ENCODE results near the gene ZDHHC24.

The ZDHHC24 gene

GRCh38 chr11:66477263-66478201, 68.3 kb downstream of the ZDHHC24 start:
- in situ Hi-C loops (cut with HindIII; ENCODE audit: low pct_unique_long_range_greater_than_20kb, low sequenced_read_pairs), result no loop called here
- no peak for TF ChIP-seq JUND (IDR thresholded peaks at IDR 0.05; ENCODE audit: low read depth)
- no peak for DNase-seq (ENCODE audit: low read depth in 1 of 2, low spot score in 1 of 2)

GRCh38 chr11:66476841-66477251, 69.0 kb downstream of the ZDHHC24 start:
- DNase-seq (ENCODE audit: low read depth in 1 of 2, low spot score in 1 of 2), result no peak
- no peak for TF ChIP-seq JUND (IDR thresholded peaks at IDR 0.05; ENCODE audit: low read depth)
- in situ Hi-C loops (cut with HindIII; ENCODE audit: low pct_unique_long_range_greater_than_20kb, low sequenced_read_pairs), result no loop called here

DNA sequence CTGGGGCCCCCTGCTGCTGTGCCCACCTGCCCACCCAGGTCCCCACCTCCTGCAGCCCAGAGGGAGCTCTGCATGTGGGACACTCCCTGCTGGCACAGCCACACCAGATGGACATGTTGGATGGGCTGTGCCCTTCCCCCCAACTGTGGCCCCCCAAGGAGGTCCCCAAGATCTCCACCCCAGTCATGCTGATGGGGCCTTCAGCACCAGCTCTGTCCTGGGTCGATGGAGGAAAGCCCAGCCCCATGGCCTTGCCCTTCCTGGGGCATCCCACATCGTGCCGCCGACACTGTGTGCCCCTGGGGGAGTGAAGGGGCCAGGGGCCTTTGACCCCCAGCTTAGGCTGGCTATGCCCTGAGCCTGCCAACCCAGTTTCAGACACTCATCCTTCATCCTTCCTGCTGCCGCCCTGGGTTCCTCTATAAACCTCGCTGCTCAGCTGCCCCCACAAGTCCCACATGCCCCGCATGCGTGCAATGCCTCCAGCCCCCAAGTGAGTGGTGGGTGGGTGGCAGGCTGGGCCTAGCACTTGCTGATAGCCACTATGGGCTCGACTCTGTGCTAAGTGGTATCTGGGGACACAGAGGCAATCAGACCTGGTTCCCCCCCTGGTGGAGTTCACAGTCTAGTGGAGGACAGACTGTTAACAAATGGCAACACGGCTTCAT, 69.5 kb downstream of the ZDHHC24 start:
- in situ Hi-C loops (cut with HindIII; ENCODE audit: low pct_unique_long_range_greater_than_20kb, low sequenced_read_pairs), result no loop called here
- DNase-seq (ENCODE audit: low read depth in 1 of 2, low spot score in 1 of 2), result no peak

DNA sequence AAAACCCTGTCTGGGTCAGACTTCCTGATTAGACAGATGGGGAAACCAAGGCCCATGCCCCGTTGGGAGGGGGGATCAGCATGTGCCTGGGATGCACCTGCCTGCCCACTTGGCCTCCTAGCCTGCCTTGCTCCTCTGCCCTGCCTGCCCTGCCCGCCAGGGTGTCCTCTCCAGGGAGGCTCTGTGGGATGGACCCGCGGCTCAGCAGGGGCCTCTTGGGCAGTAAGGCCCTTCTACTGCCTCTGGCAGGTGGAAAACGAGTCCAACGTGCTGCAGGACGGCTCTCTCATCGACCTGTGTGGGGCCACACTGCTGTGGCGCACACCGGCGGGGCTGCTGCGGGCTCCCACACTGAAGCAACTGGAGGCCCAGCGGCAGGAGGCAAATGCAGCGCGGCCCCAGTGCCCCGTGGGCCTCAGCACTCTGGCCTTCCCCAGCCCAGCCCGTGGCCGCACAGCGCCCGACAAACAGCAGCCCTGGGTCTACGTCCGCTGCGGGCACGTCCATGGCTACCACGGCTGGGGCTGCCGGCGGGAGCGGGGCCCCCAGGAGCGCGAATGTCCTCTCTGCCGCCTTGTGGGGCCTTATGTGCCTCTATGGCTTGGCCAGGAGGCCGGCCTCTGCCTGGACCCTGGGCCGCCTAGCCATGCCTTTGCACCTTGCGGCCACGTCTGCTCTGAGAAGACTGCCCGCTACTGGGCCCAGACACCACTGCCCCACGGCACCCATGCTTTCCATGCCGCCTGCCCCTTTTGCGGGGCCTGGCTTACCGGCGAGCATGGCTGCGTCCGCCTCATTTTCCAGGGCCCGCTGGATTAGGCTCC, 70.3 kb downstream of the ZDHHC24 start:
- no peak for DNase-seq (ENCODE audit: low read depth in 1 of 2, low spot score in 1 of 2)

More for the DNA sequence above, 69.5 kb downstream of the ZDHHC24 start:
- no peak for TF ChIP-seq JUND (IDR thresholded peaks at IDR 0.05; ENCODE audit: low read depth)

GRCh38 chr11:66473608-66474515, 72.0 kb downstream of the ZDHHC24 start:
- in situ Hi-C loops (cut with HindIII; ENCODE audit: low pct_unique_long_range_greater_than_20kb, low sequenced_read_pairs), result no loop called here
- TF ChIP-seq JUND (IDR thresholded peaks at IDR 0.05; ENCODE audit: low read depth), result no peak
- no peak for DNase-seq (ENCODE audit: low read depth in 1 of 2, low spot score in 1 of 2)

More for the DNA sequence above, 70.3 kb downstream of the ZDHHC24 start:
- TF ChIP-seq JUND (IDR thresholded peaks at IDR 0.05; ENCODE audit: low read depth), result no peak
- in situ Hi-C loops (cut with HindIII; ENCODE audit: low pct_unique_long_range_greater_than_20kb, low sequenced_read_pairs), result no loop called here

DNA sequence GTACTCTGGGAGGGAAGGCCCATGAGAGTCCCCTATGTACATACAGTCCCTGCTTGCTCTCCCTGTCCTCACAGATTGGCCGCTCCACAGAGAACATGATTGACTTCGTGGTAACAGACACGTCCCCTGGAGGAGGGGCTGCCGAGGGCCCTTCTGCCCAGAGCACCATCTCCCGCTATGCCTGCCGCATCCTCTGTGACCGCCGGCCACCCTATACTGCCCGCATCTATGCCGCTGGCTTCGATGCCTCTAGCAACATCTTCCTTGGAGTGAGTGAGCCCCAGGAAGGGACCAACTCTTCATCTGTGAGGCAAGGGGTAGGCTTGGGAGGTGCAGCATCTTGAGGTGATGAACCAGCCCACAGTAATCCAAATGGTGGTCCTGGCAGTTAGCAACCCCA, 72.7 kb downstream of the ZDHHC24 start:
- no peak for TF ChIP-seq JUND (IDR thresholded peaks at IDR 0.05; ENCODE audit: low read depth)
- no peak for DNase-seq (ENCODE audit: low read depth in 1 of 2, low spot score in 1 of 2)
- in situ Hi-C loops (cut with HindIII; ENCODE audit: low pct_unique_long_range_greater_than_20kb, low sequenced_read_pairs), result no loop called here

DNA sequence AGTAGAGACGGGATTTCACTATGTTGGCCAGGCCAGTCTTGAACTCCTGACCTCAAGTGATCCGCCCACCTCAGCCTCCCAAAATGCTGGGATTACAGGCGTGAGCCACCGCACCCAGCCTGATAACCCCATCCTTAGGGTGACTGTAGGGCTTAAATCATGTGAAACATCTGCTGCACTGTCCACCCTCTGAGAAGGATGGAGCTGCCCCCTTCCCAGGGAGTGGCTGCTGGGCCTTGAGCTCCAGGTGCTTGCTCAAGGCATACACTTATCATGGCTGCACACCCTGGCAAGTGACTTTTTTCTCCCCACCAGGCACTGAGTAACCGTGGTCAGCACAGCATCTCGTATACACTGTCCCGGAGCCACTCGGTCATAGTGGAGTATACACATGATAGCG, 73.8 kb downstream of the ZDHHC24 start:
- in situ Hi-C loops (cut with HindIII; ENCODE audit: low pct_unique_long_range_greater_than_20kb, low sequenced_read_pairs), result no loop called here
- TF ChIP-seq JUND (IDR thresholded peaks at IDR 0.05; ENCODE audit: low read depth), result no peak

GRCh38 chr11:66471142-66471541, 74.7 kb downstream of the ZDHHC24 start:
- TF ChIP-seq JUND (IDR thresholded peaks at IDR 0.05; ENCODE audit: low read depth), result no peak
- in situ Hi-C loops (cut with HindIII; ENCODE audit: low pct_unique_long_range_greater_than_20kb, low sequenced_read_pairs), result no loop called here

More for the DNA sequence above, 73.8 kb downstream of the ZDHHC24 start:
- no peak for DNase-seq (ENCODE audit: low read depth in 1 of 2, low spot score in 1 of 2)

More at GRCh38 chr11:66471142-66471541, 74.7 kb downstream of the ZDHHC24 start:
- no peak for DNase-seq (ENCODE audit: low read depth in 1 of 2, low spot score in 1 of 2)
